Measurements from ENCODE around the gene CUX1. TPM values are rescaled to one million over a fixed set of nuclear protein-coding genes. Genes with fewer than 3 reads are reported as not detected.
"Not testable (repeated sequence)": the region's sequence is repeated elsewhere in the genome, so short reads cannot be mapped to it uniquely, and the experiment has no call there.

Gene CUX1
- total RNA-seq, 1 experiment from 2014 or later: 116 TPM

DNA sequence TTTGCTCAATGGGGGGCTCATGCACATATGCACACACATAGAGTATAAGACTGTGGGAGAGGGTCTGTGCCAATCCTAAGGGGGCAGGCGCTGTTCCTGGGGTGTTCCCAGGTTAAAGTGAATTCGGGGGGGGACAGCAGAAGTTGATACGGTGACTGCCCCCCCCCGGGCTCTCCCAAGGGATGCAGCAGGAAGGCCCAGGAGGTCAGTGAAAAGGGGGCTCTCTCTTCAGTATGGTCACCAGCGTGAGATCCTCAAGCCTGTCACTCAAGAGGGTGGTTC lies 506.4 kb downstream of the CUX1 start:
- Mint-ChIP-seq H3K9me3 (ENCODE audit: unreplicated experiment) (no peaks in the 10 kb centered on the region), H3K4me1 (ENCODE audit: low read depth, unreplicated experiment) (peaks cover 11% of the 10 kb centered on the region), H3K36me3 (ENCODE audit: insufficient read depth, unreplicated experiment) (no peaks in the 10 kb centered on the region), H3K27ac (ENCODE audit: unreplicated experiment) (no peak overlapping the region), H3K27me3 (ENCODE audit: insufficient read depth, unreplicated experiment) (peaks cover 8% of the 10 kb centered on the region), H3K4me3 (ENCODE audit: unreplicated experiment) (no peak overlapping the region)
- no TSS peak for BruUV-seq (replicated peaks)
- POLR2A ChIA-PET: no interaction called here
- no peaks in the 10 kb centered on the region for H3K36me3 ChIP-seq (ENCODE audit: control insufficient read depth, insufficient read depth, low read length)
- intact Hi-C loops (cut with micrococcal nuclease; ENCODE audit: unreplicated experiment): loop anchor here (5.0 kb wide), 1 partner anchor 37 kb away; the partner anchor contains the start of gene SH2B2
- peaks cover 9% of the 10 kb centered on the region; the same call in 1 of the 2 replicates for H3K4me1 ChIP-seq
- TF ChIP-seq, protein P1, sequence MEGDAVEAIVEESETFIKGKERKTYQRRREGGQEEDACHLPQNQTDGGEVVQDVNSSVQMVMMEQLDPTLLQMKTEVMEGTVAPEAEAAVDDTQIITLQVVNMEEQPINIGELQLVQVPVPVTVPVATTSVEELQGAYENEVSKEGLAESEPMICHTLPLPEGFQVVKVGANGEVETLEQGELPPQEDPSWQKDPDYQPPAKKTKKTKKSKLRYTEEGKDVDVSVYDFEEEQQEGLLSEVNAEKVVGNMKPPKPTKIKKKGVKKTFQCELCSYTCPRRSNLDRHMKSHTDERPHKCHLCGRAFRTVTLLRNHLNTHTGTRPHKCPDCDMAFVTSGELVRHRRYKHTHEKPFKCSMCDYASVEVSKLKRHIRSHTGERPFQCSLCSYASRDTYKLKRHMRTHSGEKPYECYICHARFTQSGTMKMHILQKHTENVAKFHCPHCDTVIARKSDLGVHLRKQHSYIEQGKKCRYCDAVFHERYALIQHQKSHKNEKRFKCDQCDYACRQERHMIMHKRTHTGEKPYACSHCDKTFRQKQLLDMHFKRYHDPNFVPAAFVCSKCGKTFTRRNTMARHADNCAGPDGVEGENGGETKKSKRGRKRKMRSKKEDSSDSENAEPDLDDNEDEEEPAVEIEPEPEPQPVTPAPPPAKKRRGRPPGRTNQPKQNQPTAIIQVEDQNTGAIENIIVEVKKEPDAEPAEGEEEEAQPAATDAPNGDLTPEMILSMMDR (IDR thresholded peaks at IDR 0.05; ENCODE audit: insufficient read depth in 1 of 2, low read depth in 1 of 2, low read length in 1 of 2, severe bottlenecking in 1 of 2, unreplicated experiment in 1 of 2): no peak
- CTCF ChIA-PET: no interaction called here
- H3K9me3 ChIP-seq: no peaks in the 10 kb centered on the region
- H3K4me3 ChIP-seq (ENCODE audit: low read depth, low read length): no peak overlapping the region
- no peaks in the 10 kb centered on the region for H3K27me3 ChIP-seq (replicated peaks; ENCODE audit: control insufficient read depth, insufficient read depth, low read length)
- no peak for DNase-seq

DNA sequence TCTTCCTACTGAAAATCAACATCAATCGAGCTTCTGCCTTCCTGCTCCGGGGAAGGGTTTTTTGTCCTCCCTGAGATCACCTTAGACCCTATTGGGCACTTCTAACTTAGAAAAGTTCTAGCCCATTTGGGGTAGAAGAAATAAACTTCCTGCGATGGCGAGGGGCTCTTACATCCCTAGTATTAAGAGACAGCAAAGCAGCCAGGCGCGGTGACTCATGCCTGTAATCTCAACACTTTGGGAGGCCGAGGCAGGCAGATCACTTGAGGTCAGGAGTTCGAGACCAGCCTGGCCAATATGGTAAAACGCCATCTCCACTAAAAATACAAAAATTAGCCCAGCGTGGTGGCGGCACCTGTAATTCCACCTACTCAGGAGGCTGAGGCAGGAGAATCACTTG lies 507.7 kb downstream of the CUX1 start:
- H3K27ac Mint-ChIP-seq (ENCODE audit: unreplicated experiment); H3K4me1 ChIP-seq; intact Hi-C loops (cut with micrococcal nuclease; ENCODE audit: unreplicated experiment); H3K36me3 ChIP-seq (ENCODE audit: control insufficient read depth, insufficient read depth, low read length); CTCF ChIA-PET; BruUV-seq (replicated peaks); H3K4me3 Mint-ChIP-seq (ENCODE audit: unreplicated experiment); H3K27me3 Mint-ChIP-seq (ENCODE audit: insufficient read depth, unreplicated experiment); DNase-seq; POLR2A ChIA-PET; H3K27me3 ChIP-seq (replicated peaks; ENCODE audit: control insufficient read depth, insufficient read depth, low read length); H3K36me3 Mint-ChIP-seq (ENCODE audit: insufficient read depth, unreplicated experiment); H3K4me3 ChIP-seq (ENCODE audit: low read depth, low read length); H3K9me3 ChIP-seq; H3K9me3 Mint-ChIP-seq (ENCODE audit: unreplicated experiment): not testable (repeated sequence)
- H3K4me1 Mint-ChIP-seq (ENCODE audit: low read depth, unreplicated experiment): peaks cover 11% of the 10 kb centered on the region

DNA sequence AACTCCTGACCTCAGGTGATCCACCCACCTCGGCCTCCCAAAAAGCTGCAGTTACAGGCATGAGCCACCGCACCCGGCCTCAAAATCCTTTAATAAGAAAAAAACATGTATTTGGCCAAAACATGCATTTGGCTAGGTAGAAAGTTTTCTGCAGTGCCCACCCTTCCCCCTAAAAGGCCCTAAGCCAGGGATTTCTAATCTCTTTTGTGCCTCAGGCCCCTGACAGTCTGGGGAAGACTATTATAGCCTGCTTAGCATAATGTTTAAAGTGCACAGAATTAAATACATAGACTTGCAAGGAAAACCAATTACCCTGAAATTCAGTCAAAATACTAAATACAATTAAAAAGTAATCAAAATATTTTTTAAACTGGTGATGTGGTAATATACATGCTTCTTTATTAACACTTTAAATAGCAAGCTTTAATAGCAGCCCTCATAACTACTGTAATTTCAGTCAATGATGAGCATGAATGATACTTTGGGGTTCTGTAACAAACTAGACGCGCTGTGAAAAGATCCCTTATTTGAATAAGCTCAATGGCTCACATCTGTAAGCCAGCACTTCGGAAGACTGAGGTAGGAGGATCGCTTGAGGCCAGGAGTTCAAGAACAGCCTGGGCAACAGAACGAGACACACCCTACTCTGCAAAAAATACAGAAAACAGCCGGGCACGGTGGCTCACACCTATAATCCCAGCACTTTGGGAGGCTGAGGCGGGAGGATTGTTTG lies 508.9 kb downstream of the CUX1 start:
- Mint-ChIP-seq H3K36me3 (ENCODE audit: insufficient read depth, unreplicated experiment) (no peaks in the 10 kb centered on the region), H3K4me3 (ENCODE audit: unreplicated experiment) (no peak overlapping the region), H3K9me3 (ENCODE audit: unreplicated experiment) (no peaks in the 10 kb centered on the region), H3K27ac (ENCODE audit: unreplicated experiment) (no peak overlapping the region), H3K27me3 (ENCODE audit: insufficient read depth, unreplicated experiment) (peaks cover 8% of the 10 kb centered on the region), H3K4me1 (ENCODE audit: low read depth, unreplicated experiment) (peaks cover 11% of the 10 kb centered on the region)
- intact Hi-C loops (cut with micrococcal nuclease; ENCODE audit: unreplicated experiment): no loop called here
- no peak for DNase-seq
- H3K9me3 ChIP-seq: no peaks in the 10 kb centered on the region
- no peaks in the 10 kb centered on the region for H3K36me3 ChIP-seq (ENCODE audit: control insufficient read depth, insufficient read depth, low read length)
- TF ChIP-seq, protein P1 (IDR thresholded peaks at IDR 0.05; ENCODE audit: insufficient read depth in 1 of 2, low read depth in 1 of 2, low read length in 1 of 2, severe bottlenecking in 1 of 2, unreplicated experiment in 1 of 2): no peak
- H3K4me3 ChIP-seq (ENCODE audit: low read depth, low read length): no peak overlapping the region
- H3K27me3 ChIP-seq (replicated peaks; ENCODE audit: control insufficient read depth, insufficient read depth, low read length): no peaks in the 10 kb centered on the region
- ChIA-PET POLR2A (no interaction called here), CTCF (no interaction called here)
- BruUV-seq (replicated peaks): no TSS peak
- H3K4me1 ChIP-seq: peaks cover 5% of the 10 kb centered on the region; the same call in 1 of the 2 replicates

GRCh38 chr7:102327183-102327582 lies 509.8 kb downstream of the CUX1 start:
- H3K9me3 Mint-ChIP-seq (ENCODE audit: unreplicated experiment); intact Hi-C loops (cut with micrococcal nuclease; ENCODE audit: unreplicated experiment); H3K27me3 Mint-ChIP-seq (ENCODE audit: insufficient read depth, unreplicated experiment); H3K27ac Mint-ChIP-seq (ENCODE audit: unreplicated experiment); H3K36me3 ChIP-seq (ENCODE audit: control insufficient read depth, insufficient read depth, low read length); H3K4me1 ChIP-seq; BruUV-seq (replicated peaks); H3K4me3 ChIP-seq (ENCODE audit: low read depth, low read length); H3K36me3 Mint-ChIP-seq (ENCODE audit: insufficient read depth, unreplicated experiment); DNase-seq; H3K9me3 ChIP-seq; H3K27me3 ChIP-seq (replicated peaks; ENCODE audit: control insufficient read depth, insufficient read depth, low read length); POLR2A ChIA-PET; CTCF ChIA-PET: not testable (repeated sequence)
- Mint-ChIP-seq H3K4me1 (ENCODE audit: low read depth, unreplicated experiment) (peaks cover 11% of the 10 kb centered on the region), H3K4me3 (ENCODE audit: unreplicated experiment) (peak overlapping the region; percentile 24)

DNA sequence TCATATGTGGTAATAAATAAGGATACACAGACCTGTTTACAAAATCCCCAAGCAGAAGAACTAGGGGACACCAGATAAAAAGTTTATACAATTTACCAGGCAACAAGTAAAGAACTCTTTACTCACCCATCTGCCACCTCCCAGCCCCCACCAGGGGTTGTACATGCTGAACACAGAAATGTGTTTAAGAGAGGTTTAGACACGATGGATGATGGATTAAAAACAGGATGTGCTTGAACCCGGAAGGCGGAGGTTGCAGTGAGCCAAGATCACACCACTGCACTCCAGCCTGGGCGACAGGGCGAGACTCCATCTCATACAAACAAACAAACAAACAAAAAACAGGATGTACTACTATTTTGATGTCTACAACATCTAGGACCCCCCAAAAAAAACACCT lies 511.4 kb downstream of the CUX1 start:
- DNase-seq; H3K27me3 Mint-ChIP-seq (ENCODE audit: insufficient read depth, unreplicated experiment); H3K9me3 ChIP-seq; BruUV-seq (replicated peaks); H3K4me3 Mint-ChIP-seq (ENCODE audit: unreplicated experiment); H3K4me3 ChIP-seq (ENCODE audit: low read depth, low read length); H3K36me3 Mint-ChIP-seq (ENCODE audit: insufficient read depth, unreplicated experiment); intact Hi-C loops (cut with micrococcal nuclease; ENCODE audit: unreplicated experiment); H3K4me1 ChIP-seq; H3K27me3 ChIP-seq (replicated peaks; ENCODE audit: control insufficient read depth, insufficient read depth, low read length); POLR2A ChIA-PET; H3K27ac Mint-ChIP-seq (ENCODE audit: unreplicated experiment); H3K36me3 ChIP-seq (ENCODE audit: control insufficient read depth, insufficient read depth, low read length); CTCF ChIA-PET; H3K9me3 Mint-ChIP-seq (ENCODE audit: unreplicated experiment): not testable (repeated sequence)
- H3K4me1 Mint-ChIP-seq (ENCODE audit: low read depth, unreplicated experiment): peaks cover 11% of the 10 kb centered on the region

GRCh38 chr7:102329366-102329765 lies 511.9 kb downstream of the CUX1 start:
- H3K9me3 Mint-ChIP-seq (ENCODE audit: unreplicated experiment); intact Hi-C loops (cut with micrococcal nuclease; ENCODE audit: unreplicated experiment); BruUV-seq (replicated peaks); H3K36me3 Mint-ChIP-seq (ENCODE audit: insufficient read depth, unreplicated experiment); DNase-seq; H3K27me3 Mint-ChIP-seq (ENCODE audit: insufficient read depth, unreplicated experiment); H3K9me3 ChIP-seq; H3K4me3 Mint-ChIP-seq (ENCODE audit: unreplicated experiment); H3K27me3 ChIP-seq (replicated peaks; ENCODE audit: control insufficient read depth, insufficient read depth, low read length); H3K4me3 ChIP-seq (ENCODE audit: low read depth, low read length); H3K36me3 ChIP-seq (ENCODE audit: control insufficient read depth, insufficient read depth, low read length); H3K27ac Mint-ChIP-seq (ENCODE audit: unreplicated experiment); POLR2A ChIA-PET; CTCF ChIA-PET; H3K4me1 ChIP-seq: not testable (repeated sequence)
- H3K4me1 Mint-ChIP-seq (ENCODE audit: low read depth, unreplicated experiment): peaks cover 11% of the 10 kb centered on the region

Measured in Caco-2 (cell line).